Measurements from ENCODE around the gene MFRP. TPM values are rescaled to one million over a fixed set of nuclear protein-coding genes. Genes with fewer than 3 reads are reported as not detected.
A peak's percentile ranks its signal among the peaks of the same experiment; 100 is the strongest.

The MFRP gene
- total RNA-seq, 4 donors from 2014 or later: 0.15 TPM; not detected in 3

GRCh38 chr11:119332111-119332765 lies 14.3 kb downstream of the MFRP start:
- WGBS, 2 donors (ENCODE audit: low coverage in 1 of 2): 69 to 80% methylated on average over 1 to 4 of the region's 4 CpGs
- H3K4me1 ChIP-seq: peaks cover 0 to 33% (median 11%) of the 10 kb centered on the region in 3 donors
- H3K27ac ChIP-seq: no peak overlapping the region
- H3K9me3 ChIP-seq: no peaks in the 10 kb centered on the region
- no peak overlapping the region for H3K4me3 ChIP-seq
- peaks cover 0 to 18% of the 10 kb centered on the region in 2 donors for H3K36me3 ChIP-seq
- no peak for ATAC-seq
- H3K27me3 ChIP-seq: no peaks in the 10 kb centered on the region
- TF ChIP-seq CTCF (IDR thresholded peaks at IDR 0.05): no peak
- TF ChIP-seq POLR2AphosphoS5 (IDR thresholded peaks at IDR 0.05): no peak
- TF ChIP-seq EP300 (IDR thresholded peaks at IDR 0.05): no peak
- no peak for TF ChIP-seq POLR2A (IDR thresholded peaks at IDR 0.05)

- no peak for ATAC-seq
- 19 to 33% methylated on average over 1 of the region's 1 CpG for WGBS, 2 donors (ENCODE audit: low coverage in 1 of 2)
- no peak for TF ChIP-seq POLR2A (IDR thresholded peaks at IDR 0.05)
Observed at GRCh38 chr11:119330237-119330636, 16.3 kb downstream of the MFRP start.

GRCh38 chr11:119329320-119329719 lies 17.2 kb downstream of the MFRP start:
- H3K27ac ChIP-seq: no peak overlapping the region
- no peaks in the 10 kb centered on the region for H3K36me3 ChIP-seq
- TF ChIP-seq POLR2A (IDR thresholded peaks at IDR 0.05): no peak
- TF ChIP-seq EP300 (IDR thresholded peaks at IDR 0.05): no peak
- no peak for TF ChIP-seq POLR2AphosphoS5 (IDR thresholded peaks at IDR 0.05)
- TF ChIP-seq CTCF (IDR thresholded peaks at IDR 0.05): no peak
- H3K27me3 ChIP-seq: no peaks in the 10 kb centered on the region
- no peak for ATAC-seq
- no peaks in the 10 kb centered on the region for H3K9me3 ChIP-seq
- 30 to 48% methylated on average over 2 of the region's 2 CpGs for WGBS, 2 donors (ENCODE audit: low coverage in 1 of 2)
- H3K4me3 ChIP-seq: no peak overlapping the region
- H3K4me1 ChIP-seq: peaks cover 0 to 7% (median 0%) of the 10 kb centered on the region in 3 donors

More at GRCh38 chr11:119330237-119330636, 16.3 kb downstream of the MFRP start:
- no peak overlapping the region for H3K4me3 ChIP-seq
- H3K36me3 ChIP-seq: no peaks in the 10 kb centered on the region
- H3K27me3 ChIP-seq: no peaks in the 10 kb centered on the region
- H3K9me3 ChIP-seq: no peaks in the 10 kb centered on the region
- H3K27ac ChIP-seq: no peak overlapping the region
- H3K4me1 ChIP-seq: peaks cover 0 to 13% (median 4%) of the 10 kb centered on the region in 3 donors

- WGBS, 2 donors (ENCODE audit: low coverage in 1 of 2): 45 to 47% methylated on average over 3 to 4 of the region's 4 CpGs
- no peak overlapping the region for H3K27ac ChIP-seq
- ATAC-seq: no peak
Observed at GRCh38 chr11:119324189-119324588, 22.3 kb downstream of the MFRP start.

GRCh38 chr11:119323532-119324033 lies 22.9 kb downstream of the MFRP start:
- Histone ChIP-seq H3K9me3 (no peaks in the 10 kb centered on the region), H3K4me3 (no peak overlapping the region), H3K27ac (peak overlapping the region in 3 of 4 donors; percentile 97 to 99 (median 98)), H3K36me3 (no peaks in the 10 kb centered on the region), H3K4me1 (peaks cover 7 to 55% (median 34%) of the 10 kb centered on the region in 3 donors), H3K27me3 (no peaks in the 10 kb centered on the region)
- no peak for ATAC-seq
- WGBS, 2 donors (ENCODE audit: low coverage in 1 of 2): 0 to 14% methylated on average over 3 to 8 of the region's 8 CpGs
- peak; percentile 80 to 93 (median 88) for TF ChIP-seq CTCF (IDR thresholded peaks at IDR 0.05)
- TF ChIP-seq POLR2AphosphoS5 (IDR thresholded peaks at IDR 0.05): peak; percentile 65
- no peak for TF ChIP-seq EP300 (IDR thresholded peaks at IDR 0.05)

More at GRCh38 chr11:119324189-119324588, 22.3 kb downstream of the MFRP start:
- no peak overlapping the region for H3K4me3 ChIP-seq
- H3K36me3 ChIP-seq: no peaks in the 10 kb centered on the region
- H3K4me1 ChIP-seq: peaks cover 4 to 49% (median 28%) of the 10 kb centered on the region in 3 donors
- H3K27me3 ChIP-seq: no peaks in the 10 kb centered on the region
- TF ChIP-seq POLR2AphosphoS5 (IDR thresholded peaks at IDR 0.05) (no peak), CTCF (IDR thresholded peaks at IDR 0.05) (no peak), EP300 (IDR thresholded peaks at IDR 0.05) (no peak), POLR2A (IDR thresholded peaks at IDR 0.05) (no peak)
- H3K9me3 ChIP-seq: no peaks in the 10 kb centered on the region
